Activated T-cell treated with anti-CD3 and anti-CD28 coated beads, Interleukin-2, amount 50 U/mL, for 72 hours (primary cell): ENCODE data around the gene ZNF346. TPM values are rescaled to one million over a fixed set of nuclear protein-coding genes. Genes with fewer than 3 reads are reported as not detected.

Experiments used
- ATAC-seq, 2 donors: fragments of 150-1000 bp; cut with Tn5 transposase; replicated peaks in 1 of 2; 2 replicates each; pipeline ENCODE4 v1.10.0; 2021; ENCODE audit warnings: moderate library complexity in 2 of 2, mild to moderate bottlenecking in 1 of 2
- DNase-seq, 2 donors: peaks; one replicate each; pipeline ENCODE4 v3.0.0; 2021 to 2022; ENCODE audit warnings: mixed read lengths in 1 of 2
- H3K27ac Mint-ChIP-seq: one replicate; pipeline ENCODE4 v1.8.0; 2022; ENCODE audit warnings: mild to moderate bottlenecking, moderate library complexity, mixed read lengths
- H3K27me3 Mint-ChIP-seq: one replicate; pipeline ENCODE4 v1.8.0; 2022; ENCODE audit warnings: low read depth, mixed read lengths
- H3K36me3 Mint-ChIP-seq, 2 donors: one replicate each; pipeline ENCODE4 v1.8.0; 2022; ENCODE audit warnings: mixed read lengths in 2 of 2, mild to moderate bottlenecking in 1 of 2; ENCODE audit not compliant: insufficient read depth in 2 of 2
- H3K4me1 Mint-ChIP-seq: one replicate; pipeline ENCODE4 v1.8.0; 2022; ENCODE audit warnings: low read depth, mixed read lengths
- H3K4me3 Mint-ChIP-seq, 2 donors: one replicate each; pipeline ENCODE4 v1.8.0; 2022; ENCODE audit warnings: mild to moderate bottlenecking in 2 of 2, mixed read lengths in 2 of 2, moderate library complexity in 2 of 2
- H3K9me3 Mint-ChIP-seq, 2 donors: one replicate each; pipeline ENCODE4 v1.8.0; 2022; ENCODE audit warnings: mixed read lengths in 2 of 2
- total RNA-seq, 2 donors: library from RNA; stranded (reverse); gene quantifications; one replicate each; pipeline ENCODE4 v1.2.3, GENCODE V29; 2022

ZNF346 gene
- total RNA-seq, 2 donors from 2014 or later = 19.6 to 20.8 TPM

DNA sequence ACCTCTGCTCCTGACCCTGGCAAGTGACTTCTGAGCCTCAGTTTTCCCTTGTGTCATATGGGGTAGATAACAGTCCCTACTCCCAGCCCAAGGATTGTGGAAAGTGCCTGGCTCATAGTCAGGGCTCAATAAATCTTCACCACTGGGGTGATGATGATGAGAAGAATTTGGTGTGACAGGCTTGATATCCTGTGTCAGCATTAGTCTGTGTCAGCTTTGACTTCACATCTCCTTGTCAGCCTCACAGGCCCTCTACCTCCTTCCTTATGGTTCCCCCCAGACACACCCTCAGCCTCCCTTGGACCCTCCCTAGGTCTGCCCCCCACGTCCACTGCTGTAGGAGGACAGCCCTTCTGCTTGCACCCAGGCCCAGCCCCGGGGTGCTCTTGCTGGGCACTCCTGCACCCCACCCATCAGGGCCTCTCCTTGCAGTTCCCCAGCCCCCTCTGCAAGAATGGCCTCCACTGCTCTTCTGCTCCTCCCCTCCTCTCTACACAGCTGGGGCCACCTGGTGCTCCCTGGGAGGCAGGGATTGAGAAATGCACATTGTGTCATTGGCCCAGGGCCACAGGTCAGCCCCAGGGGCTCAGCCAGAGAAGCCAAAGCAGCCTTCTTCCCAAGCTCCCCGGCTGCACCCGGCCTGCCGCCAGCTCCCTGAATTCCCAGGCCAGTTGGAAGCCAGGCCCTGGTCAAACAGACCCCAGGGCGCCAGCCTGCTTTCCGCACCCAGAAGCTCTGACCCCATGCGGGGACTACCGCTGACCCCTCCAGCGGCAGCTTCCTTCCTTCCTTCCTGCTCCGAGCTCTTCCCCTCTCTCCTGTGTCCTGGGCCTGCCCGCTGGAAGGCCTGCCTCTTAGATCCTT lies 72.0 kb downstream of the ZNF346 start:
- Mint-ChIP-seq H3K36me3 (no peaks in the 10 kb centered on the region), H3K4me1 (no peaks in the 10 kb centered on the region), H3K4me3 (no peak overlapping the region), H3K27me3 (no peaks in the 10 kb centered on the region), H3K9me3 (no peaks in the 10 kb centered on the region), H3K27ac (no peak overlapping the region)
- DNase-seq (no peak), ATAC-seq (no peak)

DNA sequence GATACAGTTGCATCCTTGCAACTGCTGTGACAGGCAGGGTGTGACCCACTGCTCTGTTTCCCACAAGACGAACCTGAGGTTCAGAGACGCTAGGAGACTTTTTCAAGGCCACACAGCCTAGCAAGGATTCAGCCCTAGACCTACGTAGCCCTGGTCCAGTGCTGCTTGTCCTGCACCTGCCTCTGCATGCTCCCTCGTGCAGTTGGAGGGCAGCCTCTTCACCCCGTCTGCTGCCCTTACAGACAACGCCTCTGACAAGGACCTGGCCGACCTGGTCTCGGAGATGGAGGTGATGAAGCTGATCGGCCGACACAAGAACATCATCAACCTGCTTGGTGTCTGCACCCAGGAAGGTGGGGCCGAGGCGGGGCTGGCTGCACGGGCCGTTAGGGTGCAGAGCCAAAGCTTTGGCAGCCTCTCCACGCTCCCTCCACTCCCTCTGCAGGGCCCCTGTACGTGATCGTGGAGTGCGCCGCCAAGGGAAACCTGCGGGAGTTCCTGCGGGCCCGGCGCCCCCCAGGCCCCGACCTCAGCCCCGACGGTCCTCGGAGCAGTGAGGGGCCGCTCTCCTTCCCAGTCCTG lies 72.7 kb downstream of the ZNF346 start:
- Mint-ChIP-seq H3K9me3 (no peaks in the 10 kb centered on the region), H3K36me3 (no peaks in the 10 kb centered on the region), H3K4me1 (no peaks in the 10 kb centered on the region), H3K4me3 (no peak overlapping the region), H3K27me3 (peaks cover 6% of the 10 kb centered on the region), H3K27ac (no peak overlapping the region)
- DNase-seq (no peak), ATAC-seq (no peak)

DNA sequence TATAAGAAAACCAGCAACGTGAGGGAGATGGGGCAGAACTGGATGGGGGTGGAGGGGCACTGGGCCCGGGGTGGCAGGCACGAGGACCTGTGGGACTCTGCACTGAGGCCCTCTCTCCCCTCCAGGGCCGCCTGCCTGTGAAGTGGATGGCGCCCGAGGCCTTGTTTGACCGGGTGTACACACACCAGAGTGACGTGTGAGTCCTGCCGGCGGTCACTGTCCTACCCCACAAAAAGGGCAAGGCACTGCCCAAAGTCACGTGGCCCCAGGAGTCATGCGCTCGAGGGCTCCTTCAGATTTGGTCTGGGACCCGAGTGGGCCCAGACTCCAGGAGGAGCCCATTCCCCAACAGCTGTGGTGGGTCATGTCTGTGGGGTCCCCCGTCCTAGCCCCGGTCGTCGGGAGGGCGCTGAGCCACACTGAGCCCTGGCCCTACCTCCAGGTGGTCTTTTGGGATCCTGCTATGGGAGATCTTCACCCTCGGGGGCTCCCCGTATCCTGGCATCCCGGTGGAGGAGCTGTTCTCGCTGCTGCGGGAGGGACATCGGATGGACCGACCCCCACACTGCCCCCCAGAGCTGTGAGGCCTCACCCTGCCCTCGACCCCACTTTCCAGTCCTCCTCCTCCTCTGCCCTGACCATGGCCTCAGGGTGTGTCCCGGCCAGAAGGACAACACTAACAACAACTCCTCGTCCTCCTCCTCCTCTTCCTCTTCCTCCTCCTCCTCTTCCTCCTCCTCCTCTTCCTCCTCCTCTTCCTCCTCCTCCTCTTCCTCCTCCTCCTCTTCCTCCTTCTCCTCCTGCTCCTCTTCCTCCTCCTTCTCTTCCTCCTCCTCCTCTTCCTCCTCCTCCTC lies 73.9 kb downstream of the ZNF346 start:
- DNase-seq = no peak
- H3K4me1 Mint-ChIP-seq = no peaks in the 10 kb centered on the region
- H3K4me3 Mint-ChIP-seq = no peak overlapping the region
- H3K27me3 Mint-ChIP-seq = peaks cover 7% of the 10 kb centered on the region
- H3K27ac Mint-ChIP-seq = no peak overlapping the region
- no peak for ATAC-seq
- H3K9me3 Mint-ChIP-seq = no peaks in the 10 kb centered on the region
- no peaks in the 10 kb centered on the region for H3K36me3 Mint-ChIP-seq

DNA sequence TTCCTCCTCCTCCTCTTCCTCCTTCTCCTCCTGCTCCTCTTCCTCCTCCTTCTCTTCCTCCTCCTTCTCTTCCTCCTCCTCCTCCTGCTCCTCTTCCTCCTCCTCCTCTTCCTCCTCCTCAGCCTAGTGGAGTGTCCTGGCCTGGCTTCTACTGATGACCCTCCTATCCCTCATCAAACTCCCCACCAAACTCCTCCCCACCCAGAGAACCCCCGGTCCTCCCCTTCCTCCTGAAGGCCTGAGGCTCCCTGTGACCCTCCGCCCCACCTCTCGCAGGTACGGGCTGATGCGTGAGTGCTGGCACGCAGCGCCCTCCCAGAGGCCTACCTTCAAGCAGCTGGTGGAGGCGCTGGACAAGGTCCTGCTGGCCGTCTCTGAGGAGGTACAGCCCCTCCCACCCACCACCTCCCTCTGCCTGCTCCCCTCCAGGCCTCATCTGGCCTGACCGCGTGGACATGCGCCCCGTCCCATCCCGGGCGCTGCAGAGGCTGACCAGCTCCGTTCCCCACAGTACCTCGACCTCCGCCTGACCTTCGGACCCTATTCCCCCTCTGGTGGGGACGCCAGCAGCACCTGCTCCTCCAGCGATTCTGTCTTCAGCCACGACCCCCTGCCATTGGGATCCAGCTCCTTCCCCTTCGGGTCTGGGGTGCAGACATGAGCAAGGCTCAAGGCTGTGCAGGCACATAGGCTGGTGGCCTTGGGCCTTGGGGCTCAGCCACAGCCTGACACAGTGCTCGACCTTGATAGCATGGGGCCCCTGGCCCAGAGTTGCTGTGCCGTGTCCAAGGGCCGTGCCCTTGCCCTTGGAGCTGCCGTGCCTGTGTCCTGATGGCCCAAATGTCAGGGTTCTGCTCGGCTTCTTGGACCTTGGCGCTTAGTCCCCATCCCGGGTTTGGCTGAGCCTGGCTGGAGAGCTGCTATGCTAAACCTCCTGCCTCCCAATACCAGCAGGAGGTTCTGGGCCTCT lies 74.8 kb downstream of the ZNF346 start:
- ATAC-seq (no peak), DNase-seq (no peak)
- Mint-ChIP-seq H3K4me3 (no peak overlapping the region), H3K27ac (no peak overlapping the region), H3K36me3 (no peaks in the 10 kb centered on the region), H3K4me1 (no peaks in the 10 kb centered on the region), H3K9me3 (no peaks in the 10 kb centered on the region), H3K27me3 (peaks cover 7% of the 10 kb centered on the region)

DNA sequence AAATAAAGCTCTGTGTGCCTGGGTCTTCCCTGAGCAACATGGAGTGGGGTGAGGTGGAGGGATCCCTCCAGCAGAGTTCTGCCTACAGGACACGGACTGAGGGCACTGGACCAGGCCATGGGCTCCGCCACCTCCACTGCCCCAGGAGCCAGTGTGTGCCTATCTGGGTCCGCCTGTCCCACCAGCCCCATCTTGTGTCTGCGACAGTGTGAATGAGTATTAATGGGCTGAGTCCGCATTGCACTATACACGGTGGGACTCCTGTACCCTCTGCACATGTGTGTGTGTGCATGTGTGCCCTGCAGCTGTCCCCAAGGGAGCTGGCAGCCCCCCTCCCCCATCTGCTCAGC lies 75.6 kb downstream of the ZNF346 start:
- H3K4me3 Mint-ChIP-seq = no peak overlapping the region
- peaks cover 7% of the 10 kb centered on the region for H3K27me3 Mint-ChIP-seq
- H3K27ac Mint-ChIP-seq = no peak overlapping the region
- H3K9me3 Mint-ChIP-seq = no peaks in the 10 kb centered on the region
- no peaks in the 10 kb centered on the region for H3K4me1 Mint-ChIP-seq
- ATAC-seq (no peak), DNase-seq (no peak)
- H3K36me3 Mint-ChIP-seq = no peaks in the 10 kb centered on the region

DNA sequence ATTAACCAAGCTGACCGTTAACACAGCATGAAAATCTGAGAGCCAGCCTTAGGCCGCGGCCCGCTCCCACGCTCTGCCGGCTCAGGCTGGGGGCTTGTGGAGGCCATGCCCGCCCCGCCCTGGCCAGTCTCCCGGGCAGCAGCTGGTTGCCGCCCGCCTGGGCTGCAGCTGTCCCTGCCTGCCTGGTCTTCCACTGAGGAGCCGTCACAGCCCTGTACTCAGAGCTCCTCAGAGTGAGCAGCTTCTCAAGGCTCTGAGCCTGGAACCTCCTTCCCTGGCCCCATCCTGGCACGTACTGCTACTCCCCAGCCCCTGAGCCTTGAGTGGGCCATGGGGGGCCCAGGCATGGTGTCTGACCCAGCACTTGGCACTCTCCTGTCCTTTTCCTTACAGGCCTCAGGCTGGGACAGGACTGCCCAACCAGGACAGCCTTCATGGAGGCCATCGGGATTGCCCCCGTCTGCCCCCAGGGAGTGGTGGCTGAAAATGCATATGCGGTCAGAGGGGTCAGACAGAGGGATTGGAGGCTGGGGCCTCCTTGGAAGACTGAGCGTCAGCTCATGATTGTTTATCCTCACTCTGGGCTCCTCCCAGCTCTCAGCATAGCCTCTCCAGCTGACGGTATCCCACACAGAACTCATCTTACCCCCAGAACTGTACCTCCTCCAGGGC lies 76.1 kb downstream of the ZNF346 start:
- no peak for ATAC-seq
- no peak for DNase-seq
- no peaks in the 10 kb centered on the region for H3K36me3 Mint-ChIP-seq
- H3K4me3 Mint-ChIP-seq = no peak overlapping the region
- no peaks in the 10 kb centered on the region for H3K4me1 Mint-ChIP-seq
- H3K27ac Mint-ChIP-seq = no peak overlapping the region
- no peaks in the 10 kb centered on the region for H3K9me3 Mint-ChIP-seq
- peaks cover 7% of the 10 kb centered on the region for H3K27me3 Mint-ChIP-seq

DNA sequence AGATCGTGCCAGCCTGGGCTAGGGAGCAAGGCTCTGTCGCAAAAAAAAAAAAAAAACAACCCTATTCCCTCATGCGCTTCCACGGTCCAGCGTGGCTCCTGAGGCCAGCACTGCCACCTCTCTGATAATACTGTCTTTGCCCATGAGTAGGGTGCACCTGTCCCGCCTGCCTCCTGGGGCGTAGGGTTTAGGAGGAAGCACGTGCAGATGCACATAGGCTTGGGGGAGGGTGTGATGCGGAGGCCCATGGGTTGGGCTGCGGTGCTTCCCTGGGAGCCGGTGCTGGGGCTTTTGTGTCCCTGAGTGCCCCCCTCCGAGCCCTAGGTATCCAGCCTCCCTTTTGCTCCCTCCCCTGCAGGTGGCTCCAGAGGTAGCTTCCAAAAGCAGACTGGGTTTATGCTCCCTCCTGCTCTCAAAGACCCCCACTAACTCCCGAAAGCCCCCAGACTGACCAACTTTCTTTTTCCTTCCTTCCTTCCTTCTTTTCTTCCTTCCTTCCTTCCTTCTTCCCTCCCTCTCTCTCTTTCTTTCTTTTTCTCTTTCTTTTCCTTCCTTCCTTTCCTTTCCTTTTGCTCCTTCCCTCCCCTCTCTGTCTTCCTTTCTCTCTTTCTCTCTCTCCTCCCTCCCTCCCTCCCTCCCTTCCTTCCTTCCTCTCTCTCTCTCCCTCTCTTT lies 77.1 kb downstream of the ZNF346 start:
- Mint-ChIP-seq H3K36me3 (no peaks in the 10 kb centered on the region), H3K27me3 (peaks cover 7% of the 10 kb centered on the region), H3K9me3 (no peaks in the 10 kb centered on the region), H3K27ac (no peak overlapping the region), H3K4me3 (no peak overlapping the region), H3K4me1 (no peaks in the 10 kb centered on the region)
- ATAC-seq (no peak), DNase-seq (no peak)

DNA sequence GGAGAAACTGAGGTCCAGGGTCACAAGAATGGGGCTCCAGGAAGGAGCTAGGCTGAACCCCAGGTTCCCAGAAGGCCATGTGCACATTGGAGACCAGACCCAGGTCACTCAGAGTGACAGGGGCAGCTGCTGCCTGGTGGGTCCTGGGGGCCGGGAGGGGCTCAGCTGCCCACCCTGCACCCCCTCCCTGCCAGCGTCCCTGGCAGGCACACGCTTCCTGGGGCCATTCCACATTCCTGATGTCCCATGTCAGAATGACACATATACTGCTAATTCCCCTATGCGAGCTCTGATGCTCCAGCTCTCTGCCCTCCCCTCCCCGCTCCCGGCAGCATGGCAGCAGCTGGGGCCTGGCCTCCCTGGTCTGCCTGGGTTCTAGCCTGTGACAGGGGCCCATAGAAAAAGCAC lies 78.2 kb downstream of the ZNF346 start:
- Mint-ChIP-seq H3K4me3 (no peak overlapping the region), H3K27me3 (peaks cover 7% of the 10 kb centered on the region), H3K36me3 (no peaks in the 10 kb centered on the region), H3K4me1 (no peaks in the 10 kb centered on the region), H3K9me3 (no peaks in the 10 kb centered on the region), H3K27ac (no peak overlapping the region)
- DNase-seq (no peak), ATAC-seq (no peak)

DNA sequence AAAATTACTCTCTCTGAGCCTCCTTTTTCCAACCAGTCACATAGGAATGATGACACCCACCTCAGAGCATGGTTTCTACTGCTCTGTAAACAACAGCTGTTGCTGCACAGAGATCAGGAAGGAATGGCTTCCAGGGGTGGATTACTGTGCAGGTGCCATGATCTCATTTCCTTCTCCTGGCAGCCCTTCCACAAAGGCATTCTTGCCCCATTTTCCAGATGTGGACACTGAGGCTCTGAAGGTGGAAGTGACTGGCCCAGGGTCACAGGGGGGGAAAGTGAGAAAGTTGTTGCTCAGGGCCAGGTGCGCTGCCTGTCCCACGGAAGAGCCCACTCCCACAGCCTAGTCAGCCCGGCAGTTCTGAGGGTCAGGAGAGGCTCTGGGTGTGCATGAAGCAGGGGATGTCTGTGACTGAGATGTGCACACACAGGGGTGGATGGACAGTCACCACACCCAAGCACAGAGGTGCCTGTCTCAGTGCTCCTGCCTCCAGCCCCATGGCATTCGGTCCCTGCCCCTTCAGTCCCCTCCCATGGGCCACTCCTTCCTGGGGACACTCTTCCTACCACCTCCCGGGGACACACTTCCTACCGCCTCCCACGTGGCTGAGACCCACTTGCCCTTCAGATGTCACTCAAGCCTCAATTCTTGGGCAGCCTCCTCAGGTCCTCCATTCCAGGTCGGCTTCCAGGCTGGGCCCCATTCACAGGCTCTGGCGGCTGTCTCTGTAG lies 81.2 kb downstream of the ZNF346 start:
- Mint-ChIP-seq H3K4me1 (no peaks in the 10 kb centered on the region), H3K27me3 (peaks cover 7% of the 10 kb centered on the region), H3K4me3 (no peak overlapping the region), H3K27ac (no peak overlapping the region), H3K36me3 (no peaks in the 10 kb centered on the region), H3K9me3 (no peaks in the 10 kb centered on the region)
- DNase-seq (no peak), ATAC-seq (no peak)

DNA sequence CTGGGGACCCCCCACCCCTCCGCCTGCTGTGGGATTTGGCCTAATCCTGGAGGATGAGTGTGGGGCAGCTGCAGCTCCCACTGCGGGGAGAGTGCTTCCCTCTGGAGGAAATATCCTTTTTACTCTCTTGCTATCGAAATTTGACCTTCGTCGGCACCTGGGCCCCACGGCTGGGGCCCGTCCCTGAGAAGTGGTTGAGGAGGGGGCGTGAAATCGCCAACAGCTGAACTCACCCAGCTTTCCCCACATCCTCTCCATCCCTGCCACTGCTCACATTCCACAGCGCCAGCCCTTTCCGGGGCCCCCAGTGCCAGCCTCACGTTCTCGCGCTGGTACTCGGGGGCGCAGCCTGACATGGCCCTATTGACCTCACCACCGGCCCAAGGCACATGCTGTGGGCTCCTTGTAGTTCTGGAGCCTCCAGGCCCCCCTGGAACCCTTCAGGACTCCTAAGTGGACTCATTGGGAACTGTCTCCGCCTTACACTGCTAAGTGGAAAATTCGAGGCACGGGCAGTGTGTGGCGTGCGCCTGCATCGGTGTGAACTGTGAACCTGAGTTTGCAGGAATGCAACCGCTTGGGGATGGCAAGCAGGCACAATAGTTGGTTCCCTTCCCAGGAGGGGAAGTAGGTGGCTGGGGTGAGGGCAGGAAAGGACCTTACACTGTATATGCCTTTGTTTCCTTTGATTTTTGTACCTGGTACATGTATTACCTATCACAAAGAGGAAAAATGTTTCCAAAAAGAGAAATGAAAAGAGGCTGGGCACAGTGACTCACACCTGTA lies 83.4 kb downstream of the ZNF346 start:
- no peaks in the 10 kb centered on the region for H3K9me3 Mint-ChIP-seq
- H3K36me3 Mint-ChIP-seq = no peaks in the 10 kb centered on the region
- no peak overlapping the region for H3K4me3 Mint-ChIP-seq
- H3K27ac Mint-ChIP-seq = no peak overlapping the region
- no peaks in the 10 kb centered on the region for H3K4me1 Mint-ChIP-seq
- ATAC-seq (no peak), DNase-seq (no peak)
- no peaks in the 10 kb centered on the region for H3K27me3 Mint-ChIP-seq

DNA sequence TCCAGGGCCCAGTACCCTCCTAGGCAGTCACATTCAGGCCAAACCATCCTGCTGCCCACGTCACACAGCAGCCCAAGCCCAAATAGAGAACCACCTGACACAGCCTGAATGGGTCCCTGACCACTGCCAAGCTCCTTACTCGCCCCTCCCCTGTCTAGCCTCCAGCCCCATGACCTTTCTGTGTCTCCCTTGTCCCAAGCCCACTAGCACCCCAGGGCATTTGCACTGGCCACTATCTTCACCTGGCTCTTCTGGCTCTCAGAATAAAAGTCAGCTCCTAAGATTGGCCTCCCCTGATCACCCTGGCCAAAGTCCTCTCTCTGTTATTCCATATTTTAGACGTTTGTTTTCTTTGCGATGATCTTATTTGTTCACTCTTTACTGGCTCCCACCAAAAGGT lies 84.7 kb downstream of the ZNF346 start:
- no peak overlapping the region for H3K4me3 Mint-ChIP-seq
- no peaks in the 10 kb centered on the region for H3K27me3 Mint-ChIP-seq
- DNase-seq (no peak), ATAC-seq (no peak)
- peaks cover 5% of the 10 kb centered on the region for H3K4me1 Mint-ChIP-seq
- no peaks in the 10 kb centered on the region for H3K9me3 Mint-ChIP-seq
- no peaks in the 10 kb centered on the region for H3K36me3 Mint-ChIP-seq
- H3K27ac Mint-ChIP-seq = no peak overlapping the region
